ENCODE measurements around the gene CACNA2D4.

CACNA2D4 gene

DNA sequence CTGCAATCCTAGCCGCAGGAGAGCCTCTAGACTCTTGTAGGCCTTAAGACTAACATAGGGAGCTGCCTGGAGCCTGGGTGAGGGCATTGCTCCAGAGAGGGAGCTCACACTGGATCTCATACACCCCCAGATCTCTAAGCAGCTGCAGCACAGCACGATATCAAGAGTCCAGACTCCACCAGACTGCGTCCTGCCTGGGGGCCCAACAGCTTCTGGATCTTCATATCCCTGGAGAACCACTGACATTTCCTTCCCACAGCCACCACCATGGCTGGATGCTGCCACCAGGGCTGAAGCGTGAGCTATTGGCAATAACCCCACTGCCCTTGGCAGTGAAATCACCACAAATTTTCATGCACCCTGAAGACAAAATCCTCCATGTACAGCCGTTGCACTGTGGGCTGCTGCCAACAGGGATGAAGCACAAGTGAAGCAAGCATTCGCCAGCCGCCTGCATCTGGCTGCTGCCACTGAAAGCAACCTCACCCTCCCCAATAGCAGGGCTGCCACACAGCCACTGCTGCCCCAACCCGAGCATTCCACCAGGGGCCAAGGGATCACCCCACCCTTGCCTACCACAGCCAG, 28.2 kb downstream of the CACNA2D4 start:
- TF ChIP-seq, protein P1, sequence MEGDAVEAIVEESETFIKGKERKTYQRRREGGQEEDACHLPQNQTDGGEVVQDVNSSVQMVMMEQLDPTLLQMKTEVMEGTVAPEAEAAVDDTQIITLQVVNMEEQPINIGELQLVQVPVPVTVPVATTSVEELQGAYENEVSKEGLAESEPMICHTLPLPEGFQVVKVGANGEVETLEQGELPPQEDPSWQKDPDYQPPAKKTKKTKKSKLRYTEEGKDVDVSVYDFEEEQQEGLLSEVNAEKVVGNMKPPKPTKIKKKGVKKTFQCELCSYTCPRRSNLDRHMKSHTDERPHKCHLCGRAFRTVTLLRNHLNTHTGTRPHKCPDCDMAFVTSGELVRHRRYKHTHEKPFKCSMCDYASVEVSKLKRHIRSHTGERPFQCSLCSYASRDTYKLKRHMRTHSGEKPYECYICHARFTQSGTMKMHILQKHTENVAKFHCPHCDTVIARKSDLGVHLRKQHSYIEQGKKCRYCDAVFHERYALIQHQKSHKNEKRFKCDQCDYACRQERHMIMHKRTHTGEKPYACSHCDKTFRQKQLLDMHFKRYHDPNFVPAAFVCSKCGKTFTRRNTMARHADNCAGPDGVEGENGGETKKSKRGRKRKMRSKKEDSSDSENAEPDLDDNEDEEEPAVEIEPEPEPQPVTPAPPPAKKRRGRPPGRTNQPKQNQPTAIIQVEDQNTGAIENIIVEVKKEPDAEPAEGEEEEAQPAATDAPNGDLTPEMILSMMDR (conservative IDR thresholded peaks at IDR 0.05; ENCODE audit: low read depth, low read length), result no peak
- H3K9ac ChIP-seq, result no peak overlapping the region
- H3K27me3 ChIP-seq (ENCODE audit: insufficient read depth, low read depth), result no peaks in the 10 kb centered on the region
- H3K27ac ChIP-seq, result no peak overlapping the region
- H4K20me1 ChIP-seq (ENCODE audit: insufficient read depth), result no peaks in the 10 kb centered on the region
- H3K36me3 ChIP-seq (ENCODE audit: insufficient read depth), result no peaks in the 10 kb centered on the region
- no peaks in the 10 kb centered on the region for H3K4me1 ChIP-seq (ENCODE audit: low read depth, poor library complexity, severe bottlenecking)
- H3K4me2 ChIP-seq, result no peak overlapping the region
- no peak overlapping the region for H3K4me3 ChIP-seq (IDR thresholded peaks at IDR 0.05; ENCODE audit: insufficient read depth, low read depth, low read length)
- no peak overlapping the region for H2AFZ ChIP-seq (ENCODE audit: low read depth)
- no peaks in the 10 kb centered on the region for H3K79me2 ChIP-seq (ENCODE audit: insufficient read depth, low read depth)

DNA sequence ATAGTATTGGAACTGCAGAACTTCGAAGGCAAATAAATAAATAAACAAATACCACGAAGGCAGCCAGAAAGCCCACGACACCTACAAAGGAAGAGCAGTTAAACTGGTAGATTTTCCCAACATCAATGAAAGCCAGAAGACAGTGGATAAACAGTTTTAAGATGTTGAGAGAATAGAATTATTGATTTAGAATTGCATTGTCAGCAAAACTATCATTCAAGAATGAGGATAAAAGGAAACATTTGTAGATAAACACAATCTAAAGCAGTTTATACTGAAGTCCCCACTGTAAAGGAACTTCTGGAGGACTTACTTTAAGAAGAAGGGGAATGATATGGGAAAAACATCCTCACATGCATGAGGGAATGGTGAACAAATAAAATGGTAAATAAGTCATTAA, 29.5 kb downstream of the CACNA2D4 start:
- H3K4me2 ChIP-seq, result no peak overlapping the region
- no peaks in the 10 kb centered on the region for H3K27me3 ChIP-seq (ENCODE audit: insufficient read depth, low read depth)
- no peak overlapping the region for H3K27ac ChIP-seq
- H3K4me3 ChIP-seq (IDR thresholded peaks at IDR 0.05; ENCODE audit: insufficient read depth, low read depth, low read length), result no peak overlapping the region
- H3K9ac ChIP-seq, result no peak overlapping the region
- no peaks in the 10 kb centered on the region for H3K4me1 ChIP-seq (ENCODE audit: low read depth, poor library complexity, severe bottlenecking)
- no peaks in the 10 kb centered on the region for H3K36me3 ChIP-seq (ENCODE audit: insufficient read depth)
- TF ChIP-seq, protein P1 (conservative IDR thresholded peaks at IDR 0.05; ENCODE audit: low read depth, low read length), result no peak
- no peaks in the 10 kb centered on the region for H4K20me1 ChIP-seq (ENCODE audit: insufficient read depth)
- H3K79me2 ChIP-seq (ENCODE audit: insufficient read depth, low read depth), result no peaks in the 10 kb centered on the region
- no peak overlapping the region for H2AFZ ChIP-seq (ENCODE audit: low read depth)

DNA sequence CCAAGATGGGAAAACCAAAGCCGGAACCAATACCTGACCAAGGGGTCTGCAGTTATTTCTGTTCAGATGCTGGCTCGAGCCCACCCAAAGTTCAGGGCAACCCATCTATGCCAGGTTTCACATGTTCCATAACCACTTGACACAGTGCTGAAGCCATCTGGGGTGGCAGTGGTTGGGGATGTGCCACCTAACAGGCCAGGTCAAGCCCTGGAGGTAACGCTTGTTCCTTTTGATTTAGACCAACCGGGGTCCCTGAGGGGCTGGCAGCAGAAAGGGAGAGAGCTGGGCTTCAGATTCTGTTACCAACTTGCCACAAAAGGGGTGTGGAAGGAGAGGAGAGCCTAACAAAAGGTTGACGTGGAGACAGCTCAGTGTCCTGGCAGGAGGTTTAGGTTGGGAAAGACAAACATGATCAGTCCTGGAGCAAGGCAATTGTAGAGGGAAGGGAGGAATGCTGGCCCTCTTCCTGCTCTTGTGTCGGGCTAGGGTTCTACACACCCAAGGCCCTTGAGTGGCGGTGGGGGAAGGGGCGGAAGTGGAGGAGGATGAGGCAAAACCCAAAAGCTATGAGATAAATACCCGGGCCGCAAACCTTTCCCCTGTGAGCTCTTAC, 31.9 kb downstream of the CACNA2D4 start:
- Histone ChIP-seq H3K27ac (no peak overlapping the region), H4K20me1 (ENCODE audit: insufficient read depth) (no peaks in the 10 kb centered on the region), H3K4me2 (no peak overlapping the region), H3K4me1 (ENCODE audit: low read depth, poor library complexity, severe bottlenecking) (no peaks in the 10 kb centered on the region), H2AFZ (ENCODE audit: low read depth) (no peak overlapping the region), H3K36me3 (ENCODE audit: insufficient read depth) (no peaks in the 10 kb centered on the region), H3K9ac (no peak overlapping the region), H3K79me2 (ENCODE audit: insufficient read depth, low read depth) (no peaks in the 10 kb centered on the region), H3K27me3 (ENCODE audit: insufficient read depth, low read depth) (no peaks in the 10 kb centered on the region), H3K4me3 (IDR thresholded peaks at IDR 0.05; ENCODE audit: insufficient read depth, low read depth, low read length) (no peak overlapping the region)
- TF ChIP-seq, protein P1 (conservative IDR thresholded peaks at IDR 0.05; ENCODE audit: low read depth, low read length), result no peak

DNA sequence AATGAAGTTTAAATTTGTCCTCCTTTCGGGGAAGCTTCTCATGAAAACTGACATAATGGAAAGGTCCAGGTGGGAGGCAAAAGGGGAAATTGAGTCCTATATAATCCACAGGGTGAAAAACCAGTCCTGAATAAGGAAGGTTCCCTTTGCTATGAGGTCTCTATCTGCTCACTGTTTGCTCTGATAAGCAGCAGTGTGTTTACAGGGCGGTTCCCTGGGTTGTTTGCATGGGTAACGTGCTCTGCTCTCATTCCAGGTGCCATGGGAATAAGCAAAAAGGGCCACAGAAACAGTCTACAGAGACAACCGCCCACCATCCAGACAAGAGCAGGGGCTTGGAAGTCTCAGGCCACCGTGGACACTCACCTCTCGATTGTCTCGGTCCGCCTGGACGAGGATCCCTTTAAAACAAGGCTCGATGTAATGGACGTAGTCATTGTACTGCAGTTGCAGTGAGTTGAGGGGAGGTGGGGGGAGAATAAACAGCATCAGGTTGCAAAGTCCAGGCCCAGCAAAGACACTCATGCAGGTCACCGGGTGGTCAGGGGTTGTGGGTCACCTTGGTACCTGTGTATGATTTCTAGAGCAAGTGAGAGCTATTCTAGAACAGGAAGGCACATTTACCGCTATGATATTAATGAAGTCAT, 32.7 kb downstream of the CACNA2D4 start:
- Histone ChIP-seq H3K9ac (no peak overlapping the region), H3K27me3 (ENCODE audit: insufficient read depth, low read depth) (no peaks in the 10 kb centered on the region), H3K79me2 (ENCODE audit: insufficient read depth, low read depth) (no peaks in the 10 kb centered on the region), H3K4me2 (no peak overlapping the region), H3K36me3 (ENCODE audit: insufficient read depth) (no peaks in the 10 kb centered on the region), H3K4me3 (IDR thresholded peaks at IDR 0.05; ENCODE audit: insufficient read depth, low read depth, low read length) (no peak overlapping the region), H2AFZ (ENCODE audit: low read depth) (no peak overlapping the region), H4K20me1 (ENCODE audit: insufficient read depth) (no peaks in the 10 kb centered on the region), H3K27ac (no peak overlapping the region), H3K4me1 (ENCODE audit: low read depth, poor library complexity, severe bottlenecking) (no peaks in the 10 kb centered on the region)
- TF ChIP-seq, protein P1 (conservative IDR thresholded peaks at IDR 0.05; ENCODE audit: low read depth, low read length), result no peak

Measured in KMS-11 (cell line).